Subcutaneous abdominal adipose tissue (tissue), 5 donors: ENCODE data around the gene RNASEH2B.

Experiments
- H3K27ac ChIP-seq: one replicate; pipeline ENCODE4 v1.7.0; 2013; ENCODE audit warnings: low read depth, mild to moderate bottlenecking, inconsistent platforms, low read length, moderate library complexity
- H3K27me3 ChIP-seq, 5 donors: one replicate each; pipeline ENCODE4 v1.7.0; 2013; ENCODE audit warnings: low read length in 5 of 5, inconsistent platforms in 1 of 5; ENCODE audit not compliant: control insufficient read depth in 5 of 5, insufficient read depth in 4 of 5
- H3K36me3 ChIP-seq, 5 donors: one replicate each; pipeline ENCODE4 v1.7.0; 2013; ENCODE audit warnings: low read length in 5 of 5; ENCODE audit not compliant: control insufficient read depth in 5 of 5, insufficient read depth in 5 of 5
- H3K4me1 ChIP-seq, 5 donors: one replicate each; pipeline ENCODE4 v1.7.0; 2013; ENCODE audit warnings: low read length in 5 of 5, mild to moderate bottlenecking in 3 of 5, moderate library complexity in 1 of 5; ENCODE audit not compliant: control insufficient read depth in 5 of 5, insufficient read depth in 5 of 5
- H3K4me3 ChIP-seq, 5 donors: one replicate each; pipeline ENCODE4 v1.7.0; 2013; ENCODE audit warnings: low read length in 5 of 5, low read depth in 1 of 5
- H3K9ac ChIP-seq, 5 donors: one replicate each; pipeline ENCODE4 v1.7.0; 2013; ENCODE audit warnings: low read length in 5 of 5, mild to moderate bottlenecking in 4 of 5, moderate library complexity in 3 of 5
- H3K9me3 ChIP-seq, 5 donors: one replicate each; pipeline ENCODE4 v1.7.0; 2013; ENCODE audit warnings: low read length in 5 of 5; ENCODE audit not compliant: control insufficient read depth in 5 of 5
- donor health status: healthy.
- donor health status: healthy.
- donor health status: healthy.
- donor health status: healthy.
- donor health status: healthy.

RNASEH2B gene

GRCh38 chr13:50905256-50905655 is 4.3 kb upstream of the RNASEH2B start:
- H3K4me3 ChIP-seq: no peak overlapping the region
- H3K9ac ChIP-seq: no peak overlapping the region
- no peaks in the 10 kb centered on the region for H3K9me3 ChIP-seq
- peaks cover 0 to 7% (median 5%) of the 10 kb centered on the region in 5 donors for H3K4me1 ChIP-seq
- no peak overlapping the region for H3K27ac ChIP-seq
- H3K27me3 ChIP-seq: peaks cover 0 to 2% (median 0%) of the 10 kb centered on the region in 5 donors
- H3K36me3 ChIP-seq: no peaks in the 10 kb centered on the region

DNA sequence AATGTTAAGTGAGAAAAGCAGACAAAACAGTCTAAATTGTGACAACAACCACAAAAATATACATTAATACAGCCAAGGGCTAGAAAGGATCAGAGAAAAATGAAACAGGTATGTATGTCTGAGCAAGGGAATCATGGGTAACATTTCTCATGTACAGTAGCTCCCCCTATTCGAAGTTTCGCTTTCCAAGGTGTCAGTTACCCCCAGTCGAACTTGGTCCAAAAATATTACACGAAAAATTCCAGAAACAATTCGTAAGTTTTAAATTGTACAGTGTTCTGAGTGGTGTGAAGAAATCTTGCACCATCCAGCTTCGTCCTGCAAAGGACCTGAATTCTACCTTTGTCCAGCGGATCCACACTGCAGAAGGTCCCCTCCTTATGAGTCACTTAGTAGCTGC is 1.8 kb upstream of the RNASEH2B start:
- no peak overlapping the region for H3K4me3 ChIP-seq
- H3K27ac ChIP-seq: no peak overlapping the region
- H3K9ac ChIP-seq: no peak overlapping the region
- H3K4me1 ChIP-seq: peaks cover 0 to 28% (median 21%) of the 10 kb centered on the region in 5 donors
- H3K36me3 ChIP-seq: no peaks in the 10 kb centered on the region
- H3K27me3 ChIP-seq: no peaks in the 10 kb centered on the region
- no peaks in the 10 kb centered on the region for H3K9me3 ChIP-seq

GRCh38 chr13:50908371-50908770 is 1.2 kb upstream of the RNASEH2B start:
- no peaks in the 10 kb centered on the region for H3K9me3 ChIP-seq
- no peaks in the 10 kb centered on the region for H3K27me3 ChIP-seq
- H3K4me3 ChIP-seq: no peak overlapping the region
- H3K36me3 ChIP-seq: no peaks in the 10 kb centered on the region
- no peak overlapping the region for H3K9ac ChIP-seq
- H3K27ac ChIP-seq: no peak overlapping the region
- peaks cover 0 to 28% (median 21%) of the 10 kb centered on the region in 5 donors for H3K4me1 ChIP-seq

GRCh38 chr13:50910485-50910805 is 854 bp downstream of the RNASEH2B start:
- peaks cover 0 to 33% (median 24%) of the 10 kb centered on the region in 5 donors for H3K4me1 ChIP-seq
- H3K4me3 ChIP-seq: peak overlapping the region; percentile 71 to 90 (median 84)
- H3K27me3 ChIP-seq: no peaks in the 10 kb centered on the region
- H3K9me3 ChIP-seq: no peaks in the 10 kb centered on the region
- no peaks in the 10 kb centered on the region for H3K36me3 ChIP-seq
- H3K9ac ChIP-seq: peak overlapping the region; percentile 67 to 91 (median 85)
- H3K27ac ChIP-seq: peak overlapping the region; percentile 73

DNA sequence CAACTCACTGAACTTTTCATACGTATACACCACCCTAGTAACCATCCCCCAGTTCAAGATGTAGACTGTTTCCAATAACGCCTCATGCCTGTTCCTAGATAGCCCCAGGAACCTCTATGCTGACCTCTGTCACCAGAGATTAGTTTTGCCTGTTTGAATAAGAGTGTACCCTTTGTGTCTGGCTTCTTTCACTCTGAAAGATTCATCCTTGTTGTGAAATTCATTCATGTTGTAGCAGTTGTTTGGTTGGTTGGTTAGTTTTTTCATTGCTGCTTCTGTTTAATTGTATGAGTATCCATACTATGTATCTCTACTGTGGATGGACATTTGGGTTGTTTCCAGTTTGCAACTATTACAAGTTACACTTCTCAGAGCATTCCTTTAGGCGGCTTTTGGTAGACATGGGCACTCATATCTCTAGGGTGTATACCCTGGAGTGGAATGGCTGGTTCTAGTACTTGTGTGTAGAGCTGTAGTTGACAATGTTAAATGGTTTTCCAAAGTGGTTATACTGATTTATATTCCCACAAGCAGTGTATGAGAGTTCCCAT is 1.6 kb downstream of the RNASEH2B start:
- peak overlapping the region in 4 of 5 donors; percentile 83 to 90 (median 87) for H3K4me3 ChIP-seq
- H3K36me3 ChIP-seq: no peaks in the 10 kb centered on the region
- no peaks in the 10 kb centered on the region for H3K9me3 ChIP-seq
- H3K27me3 ChIP-seq: no peaks in the 10 kb centered on the region
- H3K9ac ChIP-seq: peak overlapping the region; percentile 67 to 91 (median 85)
- H3K27ac ChIP-seq: peak overlapping the region; percentile 73
- peaks cover 0 to 33% (median 24%) of the 10 kb centered on the region in 5 donors for H3K4me1 ChIP-seq

GRCh38 chr13:50911937-50912795 is 2.6 kb downstream of the RNASEH2B start:
- Histone ChIP-seq H3K4me1 (peaks cover 3 to 43% (median 29%) of the 10 kb centered on the region in 5 donors), H3K9me3 (no peaks in the 10 kb centered on the region), H3K27me3 (no peaks in the 10 kb centered on the region), H3K27ac (no peak overlapping the region), H3K36me3 (no peaks in the 10 kb centered on the region), H3K4me3 (no peak overlapping the region), H3K9ac (no peak overlapping the region)

- Histone ChIP-seq H3K27me3 (no peaks in the 10 kb centered on the region), H3K9me3 (no peaks in the 10 kb centered on the region), H3K27ac (no peak overlapping the region)
Observed at GRCh38 chr13:50912851-50913250, 3.3 kb downstream of the RNASEH2B start.

DNA sequence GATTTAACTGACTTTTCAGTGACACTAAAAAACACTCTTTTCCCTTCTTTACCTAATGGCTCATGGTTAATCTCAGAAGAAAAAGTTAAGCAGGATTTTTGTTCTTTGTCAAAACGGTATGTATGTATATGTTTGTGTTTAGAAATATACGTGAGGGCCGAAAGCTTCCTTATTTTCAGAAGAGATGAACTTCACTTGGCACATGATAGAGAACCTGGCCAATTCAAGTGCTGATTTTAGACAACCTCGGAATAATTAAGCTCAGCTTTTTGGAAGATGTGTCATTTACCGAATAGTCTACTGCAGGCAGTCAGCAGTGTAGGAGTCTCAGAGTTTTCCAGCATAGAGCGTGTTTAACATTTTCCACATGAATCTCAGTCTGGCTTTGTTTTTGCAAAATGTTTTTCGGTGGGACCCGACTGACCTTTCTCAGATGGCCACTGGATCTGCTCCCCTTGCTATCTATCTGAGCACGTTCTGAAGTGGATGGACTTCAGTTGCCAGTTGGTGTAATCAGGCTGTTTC is 4.6 kb downstream of the RNASEH2B start:
- no peaks in the 10 kb centered on the region for H3K36me3 ChIP-seq
- no peaks in the 10 kb centered on the region for H3K27me3 ChIP-seq
- H3K9me3 ChIP-seq: no peaks in the 10 kb centered on the region
- peaks cover 3 to 53% (median 37%) of the 10 kb centered on the region in 5 donors for H3K4me1 ChIP-seq
- H3K4me3 ChIP-seq: no peak overlapping the region
- no peak overlapping the region for H3K27ac ChIP-seq
- H3K9ac ChIP-seq: no peak overlapping the region

More at GRCh38 chr13:50912851-50913250, 3.3 kb downstream of the RNASEH2B start:
- Histone ChIP-seq H3K9ac (no peak overlapping the region), H3K4me1 (peaks cover 3 to 46% (median 36%) of the 10 kb centered on the region in 5 donors), H3K4me3 (no peak overlapping the region), H3K36me3 (no peaks in the 10 kb centered on the region)

DNA sequence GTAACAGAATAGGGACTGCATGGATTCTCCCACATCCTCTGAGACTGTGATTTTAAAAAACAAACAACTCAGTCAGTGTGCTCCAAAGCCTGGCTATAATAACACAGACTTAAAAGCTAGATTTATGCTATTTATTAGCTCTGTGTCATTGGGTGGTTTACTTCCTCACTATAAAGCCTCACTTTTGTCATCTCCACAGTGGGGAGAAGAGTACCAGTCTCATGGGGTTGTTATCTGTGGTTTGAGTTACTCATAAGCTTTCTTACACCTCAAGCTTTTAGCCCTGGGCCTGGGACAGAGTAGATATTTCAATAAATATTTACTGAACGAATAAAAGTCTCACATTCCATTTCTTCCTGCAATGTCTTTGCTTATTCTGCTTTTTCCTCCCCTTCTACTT is 5.3 kb downstream of the RNASEH2B start:
- no peaks in the 10 kb centered on the region for H3K9me3 ChIP-seq
- H3K4me1 ChIP-seq: peaks cover 3 to 49% (median 34%) of the 10 kb centered on the region in 5 donors
- H3K9ac ChIP-seq: no peak overlapping the region
- no peaks in the 10 kb centered on the region for H3K36me3 ChIP-seq
- no peak overlapping the region for H3K4me3 ChIP-seq
- H3K27ac ChIP-seq: no peak overlapping the region
- no peaks in the 10 kb centered on the region for H3K27me3 ChIP-seq

DNA sequence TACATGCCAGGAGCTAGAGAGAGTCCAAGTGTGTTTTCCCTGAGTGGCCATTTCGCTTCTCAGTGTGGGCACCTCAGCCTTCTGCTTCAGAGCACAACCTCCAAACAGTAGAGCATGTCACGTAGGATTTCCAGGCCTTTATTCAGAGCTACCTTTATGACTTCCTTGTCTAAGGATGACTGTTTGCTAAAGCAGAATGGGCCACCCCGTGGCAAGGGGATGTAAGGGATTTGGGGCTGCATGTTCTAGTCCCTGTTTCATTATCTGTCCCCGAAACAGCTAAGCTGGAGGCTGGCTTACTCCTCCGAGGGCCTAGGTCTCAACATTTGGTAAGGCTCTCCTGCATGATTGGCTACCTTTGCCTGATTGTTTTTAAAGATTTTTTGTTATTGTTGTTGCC is 6.0 kb downstream of the RNASEH2B start:
- no peak overlapping the region for H3K9ac ChIP-seq

More for the DNA sequence above, 6.0 kb downstream of the RNASEH2B start:
- no peaks in the 10 kb centered on the region for H3K36me3 ChIP-seq
- H3K4me3 ChIP-seq: no peak overlapping the region
- H3K27me3 ChIP-seq: no peaks in the 10 kb centered on the region
- no peaks in the 10 kb centered on the region for H3K9me3 ChIP-seq
- H3K4me1 ChIP-seq: peaks cover 3 to 44% (median 34%) of the 10 kb centered on the region in 5 donors
- H3K27ac ChIP-seq: no peak overlapping the region
